Bronchial epithelial cell (primary cell): ENCODE data around the gene WASHC4. TPM values are rescaled to one million over a fixed set of nuclear protein-coding genes. Genes with fewer than 3 reads are reported as not detected.

Experiments used
- DNase-seq: peaks from one replicate; pipeline ENCODE4 v3.0.0-alpha.2; 2010; ENCODE audit warnings: low read depth
- FAIRE-seq: peaks from 2 replicates; lab custom pipeline; 2011; peaks lifted over from hg19 to GRCh38; lab: Jason Lieb, UNC
- H3K27me3 ChIP-seq: 2 replicates; pipeline ENCODE4 v1.5.1; 2011; ENCODE audit warnings: low read length; ENCODE audit not compliant: control insufficient read depth, insufficient read depth
- H3K36me3 ChIP-seq: 2 replicates; pipeline ENCODE4 v1.5.1; 2011; ENCODE audit warnings: low read length; ENCODE audit not compliant: control insufficient read depth, insufficient read depth
- H3K4me3 ChIP-seq: 2 replicates; pipeline ENCODE4 v1.5.1; 2011; ENCODE audit warnings: mild to moderate bottlenecking, low read depth, low read length, control low read depth
- total RNA-seq: library from RNA; depleted of rRNA; stranded (reverse); fragments of >200 nt; gene quantifications from 2 replicates; pipeline ENCODE4 v1.2.1, GENCODE V29; 2014
- TF ChIP-seq, protein P1 (sequence below): IDR thresholded peaks from 2 replicates; pipeline ENCODE4 v1.5.1; 2011; ENCODE audit warnings: mild to moderate bottlenecking, moderate library complexity, low read length, control low read depth, inconsistent platforms; ENCODE audit not compliant: insufficient read depth, severe bottlenecking

Gene WASHC4
- total RNA-seq, 1 donor from 2014 or later, result 60.8 TPM

- Histone ChIP-seq H3K27me3 (no peaks in the 10 kb centered on the region), H3K36me3 (peaks cover 9% of the 10 kb centered on the region), H3K4me3 (no peak overlapping the region)
- TF ChIP-seq, protein P1, sequence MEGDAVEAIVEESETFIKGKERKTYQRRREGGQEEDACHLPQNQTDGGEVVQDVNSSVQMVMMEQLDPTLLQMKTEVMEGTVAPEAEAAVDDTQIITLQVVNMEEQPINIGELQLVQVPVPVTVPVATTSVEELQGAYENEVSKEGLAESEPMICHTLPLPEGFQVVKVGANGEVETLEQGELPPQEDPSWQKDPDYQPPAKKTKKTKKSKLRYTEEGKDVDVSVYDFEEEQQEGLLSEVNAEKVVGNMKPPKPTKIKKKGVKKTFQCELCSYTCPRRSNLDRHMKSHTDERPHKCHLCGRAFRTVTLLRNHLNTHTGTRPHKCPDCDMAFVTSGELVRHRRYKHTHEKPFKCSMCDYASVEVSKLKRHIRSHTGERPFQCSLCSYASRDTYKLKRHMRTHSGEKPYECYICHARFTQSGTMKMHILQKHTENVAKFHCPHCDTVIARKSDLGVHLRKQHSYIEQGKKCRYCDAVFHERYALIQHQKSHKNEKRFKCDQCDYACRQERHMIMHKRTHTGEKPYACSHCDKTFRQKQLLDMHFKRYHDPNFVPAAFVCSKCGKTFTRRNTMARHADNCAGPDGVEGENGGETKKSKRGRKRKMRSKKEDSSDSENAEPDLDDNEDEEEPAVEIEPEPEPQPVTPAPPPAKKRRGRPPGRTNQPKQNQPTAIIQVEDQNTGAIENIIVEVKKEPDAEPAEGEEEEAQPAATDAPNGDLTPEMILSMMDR, result no peak
- DNase-seq, result no peak
- FAIRE-seq, result no peak
These were observed 35.5 kb upstream of the WASHC4 start for GRCh38 chr12:105071981-105072380.

DNA sequence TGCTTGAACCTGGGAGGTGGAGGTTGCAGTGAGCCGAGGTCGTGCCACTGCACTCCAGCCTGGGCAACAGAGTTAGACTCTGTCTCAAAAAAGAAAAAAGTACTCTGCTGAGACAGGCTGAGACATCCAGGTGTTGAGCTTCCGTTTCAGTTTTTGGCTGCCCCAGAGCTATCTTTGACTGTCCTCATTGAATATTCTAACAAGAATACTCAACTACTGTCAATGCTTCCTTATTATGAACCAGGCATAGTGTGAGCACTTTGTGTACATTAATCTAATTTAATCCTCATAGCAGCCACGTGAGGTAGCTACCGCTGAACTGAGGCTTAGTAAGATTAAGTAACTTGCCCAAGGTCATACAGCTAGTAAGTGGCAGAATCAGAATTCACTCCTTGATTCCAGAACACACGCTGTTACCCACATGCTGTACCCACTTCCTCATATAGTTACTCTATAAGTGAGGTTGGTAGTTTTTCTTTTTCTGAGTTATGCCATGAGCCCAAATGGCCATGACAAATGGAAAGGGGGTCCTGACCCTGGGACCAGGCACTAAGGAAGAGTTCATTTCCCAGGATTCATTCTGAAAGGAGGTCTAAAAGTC lies 34.5 kb upstream of the WASHC4 start:
- FAIRE-seq, result no peak
- TF ChIP-seq, protein P1, result no peak
- DNase-seq, result no peak
- Histone ChIP-seq H3K27me3 (no peaks in the 10 kb centered on the region), H3K4me3 (no peak overlapping the region), H3K36me3 (peaks cover 9% of the 10 kb centered on the region)

- DNase-seq, result peak; percentile 51
These were observed 31.4 kb upstream of the WASHC4 start for GRCh38 chr12:105076098-105076497.

DNA sequence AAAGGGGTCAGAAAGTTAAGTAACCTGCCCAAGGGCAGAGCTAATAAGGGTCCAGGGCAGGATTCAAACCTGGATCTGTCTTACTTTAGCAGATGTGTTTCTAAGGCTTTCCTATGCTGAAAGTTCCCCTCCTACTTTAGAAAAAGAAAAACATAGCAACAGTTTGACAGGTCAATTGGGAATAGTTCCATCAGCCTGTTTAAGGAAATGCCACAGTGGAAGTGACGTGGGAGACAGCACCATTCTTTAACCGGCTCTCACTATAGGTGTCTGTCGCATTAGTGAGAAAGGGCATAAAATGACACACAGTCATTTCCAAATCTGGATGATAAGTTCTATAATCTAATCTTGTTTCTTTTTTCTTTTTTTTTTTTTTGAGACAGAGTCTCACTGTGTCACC lies 30.6 kb upstream of the WASHC4 start:
- Histone ChIP-seq H3K36me3 (peaks cover 2% of the 10 kb centered on the region), H3K4me3 (no peak overlapping the region), H3K27me3 (peaks cover 1% of the 10 kb centered on the region)
- DNase-seq, result no peak
- FAIRE-seq, result no peak
- TF ChIP-seq, protein P1, result no peak

More at GRCh38 chr12:105076098-105076497, 31.4 kb upstream of the WASHC4 start:
- Histone ChIP-seq H3K4me3 (no peak overlapping the region), H3K36me3 (peaks cover 4% of the 10 kb centered on the region), H3K27me3 (no peaks in the 10 kb centered on the region)
- TF ChIP-seq, protein P1, result no peak
- FAIRE-seq, result no peak

DNA sequence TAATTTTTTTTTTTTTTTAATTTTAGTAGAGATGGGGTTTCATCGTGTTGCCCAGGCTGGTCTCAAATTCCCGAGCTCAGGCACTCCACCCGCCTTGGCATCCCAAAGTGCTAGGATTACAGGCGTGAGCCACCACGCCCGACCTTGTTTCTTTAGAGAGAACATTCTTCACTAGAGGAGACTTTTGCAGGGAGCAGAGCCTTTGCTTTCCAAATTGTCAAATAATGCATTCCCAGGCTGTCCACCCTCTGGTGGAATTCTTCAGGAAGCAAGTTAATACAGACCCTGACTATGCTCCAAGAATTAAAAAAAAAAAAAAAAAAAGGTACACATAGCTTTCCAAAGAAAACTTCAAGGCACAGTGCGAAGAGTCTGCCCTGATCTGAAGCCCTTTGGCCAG lies 30.1 kb upstream of the WASHC4 start:
- Histone ChIP-seq H3K4me3 (no peak overlapping the region), H3K27me3 (peaks cover 1% of the 10 kb centered on the region), H3K36me3 (peaks cover 2% of the 10 kb centered on the region)
- TF ChIP-seq, protein P1, result no peak
- DNase-seq, result no peak
- no peak for FAIRE-seq
